ENCODE measurements around the gene ATF7.
"Not testable (repeated sequence)": the region's sequence is repeated elsewhere in the genome, so short reads cannot be mapped to it uniquely, and the experiment has no call there.

Gene ATF7

GRCh38 chr12:53645165-53645564 lies 19.0 kb upstream of the ATF7 start:
- no peak for TF ChIP-seq POLR2A (IDR thresholded peaks at IDR 0.05; ENCODE audit: low read length)
- TF ChIP-seq GATA1 (IDR thresholded peaks at IDR 0.05; ENCODE audit: low read depth, low read length): no peak
- DNase-seq: no peak

DNA sequence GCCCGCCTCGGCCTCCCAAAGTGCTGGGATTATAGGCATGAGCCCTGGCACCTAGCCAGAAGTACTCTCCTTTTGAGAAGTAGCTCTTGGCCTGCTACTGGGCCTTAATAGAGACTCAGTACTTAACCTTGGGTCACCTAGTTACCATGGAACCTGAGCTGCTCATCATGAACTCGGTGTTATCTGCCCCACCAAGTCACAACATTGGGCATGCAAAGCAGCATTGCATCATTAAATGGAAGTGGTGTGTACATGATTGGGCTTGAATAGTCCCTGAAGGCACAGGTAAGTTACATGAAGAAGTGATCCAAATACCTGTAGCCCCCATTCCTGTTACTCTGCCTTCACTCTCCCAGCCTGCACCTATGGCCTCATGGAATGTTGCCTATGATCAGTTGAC lies 18.0 kb upstream of the ATF7 start:
- DNase-seq: no peak
- TF ChIP-seq POLR2A (IDR thresholded peaks at IDR 0.05; ENCODE audit: low read length) (no peak), GATA1 (IDR thresholded peaks at IDR 0.05; ENCODE audit: low read depth, low read length) (no peak)

GRCh38 chr12:53643232-53643979 lies 17.2 kb upstream of the ATF7 start:
- DNase-seq: no peak

DNA sequence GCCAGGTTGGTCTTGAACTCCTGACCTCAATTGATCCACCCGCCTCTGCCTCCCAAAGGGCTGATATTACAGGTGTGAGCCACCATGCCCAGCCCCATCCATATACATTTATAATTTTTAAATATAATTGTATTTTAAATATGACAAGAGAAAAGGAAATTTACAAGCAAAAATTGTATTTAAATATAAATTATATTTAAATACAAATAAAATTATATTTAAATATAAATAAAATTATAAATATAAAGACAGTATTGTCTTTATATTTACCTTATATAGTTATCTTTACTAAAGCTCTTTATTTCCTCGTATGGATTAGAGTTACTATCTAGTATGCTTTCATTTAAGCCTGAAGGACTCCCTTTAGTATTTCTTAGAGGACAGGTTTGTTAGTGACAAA lies 11.9 kb upstream of the ATF7 start:
- TF ChIP-seq POLR2A (IDR thresholded peaks at IDR 0.05; ENCODE audit: low read length) (no peak), GATA1 (IDR thresholded peaks at IDR 0.05; ENCODE audit: low read depth, low read length) (no peak)
- DNase-seq: no peak

More at GRCh38 chr12:53643232-53643979, 17.2 kb upstream of the ATF7 start:
- no peak for TF ChIP-seq POLR2A (IDR thresholded peaks at IDR 0.05; ENCODE audit: low read length)
- no peak for TF ChIP-seq GATA1 (IDR thresholded peaks at IDR 0.05; ENCODE audit: low read depth, low read length)

- DNase-seq: no peak
- TF ChIP-seq POLR2A (IDR thresholded peaks at IDR 0.05; ENCODE audit: low read length) (no peak), GATA1 (IDR thresholded peaks at IDR 0.05; ENCODE audit: low read depth, low read length) (no peak)
These were observed 10.5 kb upstream of the ATF7 start for GRCh38 chr12:53636641-53637040.

GRCh38 chr12:53635708-53636107 lies 9.5 kb upstream of the ATF7 start:
- not testable (repeated sequence) for DNase-seq

- no peak for DNase-seq
- TF ChIP-seq GATA1 (IDR thresholded peaks at IDR 0.05; ENCODE audit: low read depth, low read length) (no peak), POLR2A (IDR thresholded peaks at IDR 0.05; ENCODE audit: low read length) (no peak)
These were observed 5.5 kb upstream of the ATF7 start for GRCh38 chr12:53631721-53632120.

- DNase-seq: no peak
- TF ChIP-seq POLR2A (IDR thresholded peaks at IDR 0.05; ENCODE audit: low read length) (no peak), GATA1 (IDR thresholded peaks at IDR 0.05; ENCODE audit: low read depth, low read length) (no peak)
These were observed 1.7 kb upstream of the ATF7 start for GRCh38 chr12:53627919-53628318.

DNA sequence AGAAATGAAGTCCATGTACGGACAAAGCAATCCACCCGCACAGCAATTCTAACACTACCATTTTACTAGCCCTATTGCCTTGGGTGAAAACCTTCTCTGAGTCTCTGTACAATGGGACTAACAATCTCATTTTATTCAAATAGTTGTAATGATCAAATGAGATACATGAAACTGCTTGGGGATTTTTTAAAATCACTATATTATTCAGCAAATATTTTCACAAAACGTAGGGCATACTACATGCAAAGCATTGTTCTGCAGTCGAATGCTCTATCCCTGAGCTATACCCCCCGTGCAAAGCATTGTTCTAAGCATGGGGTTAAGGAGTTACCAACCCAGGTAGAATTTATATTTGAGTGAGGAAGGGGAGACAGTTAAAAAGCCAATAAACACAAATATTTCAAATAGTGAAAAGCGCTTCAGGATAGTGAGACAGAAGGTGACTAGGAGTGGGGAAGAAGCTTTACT lies 554 bp upstream of the ATF7 start:
- TF ChIP-seq POLR2A (IDR thresholded peaks at IDR 0.05; ENCODE audit: low read length) (no peak), GATA1 (IDR thresholded peaks at IDR 0.05; ENCODE audit: low read depth, low read length) (no peak)
- peak in 1 of 2 experiments; percentile 41 for DNase-seq

DNA sequence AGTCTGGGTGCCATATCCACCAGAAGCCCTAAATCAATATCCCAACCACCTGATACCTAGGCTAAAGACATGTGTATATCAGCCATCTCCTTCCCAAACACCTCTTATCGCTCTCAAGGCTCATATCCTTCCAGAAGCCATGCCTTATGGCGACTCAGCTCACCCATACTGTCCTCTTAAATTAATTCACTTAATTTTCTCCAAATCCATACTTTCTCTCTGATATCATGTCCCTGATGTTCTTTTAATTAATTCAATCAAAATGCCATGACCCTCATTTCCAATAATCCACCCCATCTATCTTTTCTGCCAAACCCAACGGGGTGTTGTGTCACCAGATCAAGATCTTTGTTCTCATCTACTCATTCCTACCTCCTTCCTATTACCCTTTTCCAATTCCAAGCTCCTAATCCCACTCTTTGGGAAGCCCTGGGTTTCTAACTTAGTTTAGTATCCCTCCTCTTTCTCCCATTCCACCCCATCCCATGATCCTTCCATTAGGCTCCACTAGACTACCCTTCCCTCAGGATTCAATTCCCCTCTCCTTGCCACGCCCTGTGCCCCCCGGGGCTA lies 723 bp downstream of the ATF7 start:
- TF ChIP-seq POLR2A (IDR thresholded peaks at IDR 0.05; ENCODE audit: low read length) (no peak), GATA1 (IDR thresholded peaks at IDR 0.05; ENCODE audit: low read depth, low read length) (no peak)
- DNase-seq: no peak

DNA sequence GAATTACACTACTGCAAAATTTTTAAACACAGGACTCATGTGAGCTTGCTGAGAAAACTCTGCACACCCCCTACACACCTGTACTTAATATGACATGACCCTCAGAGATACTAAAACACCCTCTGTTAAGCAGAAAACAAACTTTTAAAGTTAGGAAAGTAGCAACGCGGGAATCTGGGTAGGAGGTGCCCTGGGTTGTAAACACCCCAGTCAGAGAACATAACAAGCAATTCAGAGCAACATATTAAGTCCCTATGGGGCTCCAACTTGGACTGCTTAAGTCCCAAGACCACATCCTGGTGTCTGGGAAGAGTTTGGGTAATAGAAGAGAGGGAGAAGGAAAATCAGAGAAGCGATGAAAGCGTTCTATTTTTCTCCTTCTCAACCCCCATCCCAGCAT lies 1.2 kb downstream of the ATF7 start:
- DNase-seq: peak in 1 of 2 experiments; percentile 38
- TF ChIP-seq POLR2A (IDR thresholded peaks at IDR 0.05; ENCODE audit: low read length) (no peak), GATA1 (IDR thresholded peaks at IDR 0.05; ENCODE audit: low read depth, low read length) (no peak)

- TF ChIP-seq GATA1 (IDR thresholded peaks at IDR 0.05; ENCODE audit: low read depth, low read length) (no peak), POLR2A (IDR thresholded peaks at IDR 0.05; ENCODE audit: low read length) (no peak)
- DNase-seq: peak in 1 of 2 experiments; percentile 38
These were observed 1.7 kb downstream of the ATF7 start for GRCh38 chr12:53624458-53624857.

GRCh38 chr12:53623548-53624385 lies 2.4 kb downstream of the ATF7 start:
- DNase-seq: peak; percentile 30 to 44
- TF ChIP-seq GATA1 (IDR thresholded peaks at IDR 0.05; ENCODE audit: low read depth, low read length): no peak
- TF ChIP-seq POLR2A (IDR thresholded peaks at IDR 0.05; ENCODE audit: low read length): peak; percentile 23

- DNase-seq: no peak
- TF ChIP-seq POLR2A (IDR thresholded peaks at IDR 0.05; ENCODE audit: low read length) (no peak), GATA1 (IDR thresholded peaks at IDR 0.05; ENCODE audit: low read depth, low read length) (no peak)
These were observed 3.5 kb downstream of the ATF7 start for GRCh38 chr12:53622724-53623123.

All from erythroblast (primary cell).